Astrocyte of the spinal cord (primary cell): ENCODE data around the gene DNAJB12.

ENCODE experiments used
- DNase-seq: peaks from one replicate; pipeline ENCODE4 v3.0.0; 2011; ENCODE audit warnings: low read depth, low spot score
- H3K4me3 ChIP-seq: 2 replicates; pipeline ENCODE4 v1.5.1; 2011; ENCODE audit warnings: low read depth, mild to moderate bottlenecking, low read length, moderate library complexity
- in situ Hi-C: cut with HindIII; loops from 2 replicates; pipeline ENCODE4 v1.10.0; 2017; ENCODE audit warnings: low sequenced_read_pairs
- TF ChIP-seq, protein P1 (sequence below): IDR thresholded peaks from 2 replicates; pipeline ENCODE4 v1.5.1; 2012; ENCODE audit warnings: low read depth, mild to moderate bottlenecking, low read length, inconsistent platforms

Gene DNAJB12

DNA sequence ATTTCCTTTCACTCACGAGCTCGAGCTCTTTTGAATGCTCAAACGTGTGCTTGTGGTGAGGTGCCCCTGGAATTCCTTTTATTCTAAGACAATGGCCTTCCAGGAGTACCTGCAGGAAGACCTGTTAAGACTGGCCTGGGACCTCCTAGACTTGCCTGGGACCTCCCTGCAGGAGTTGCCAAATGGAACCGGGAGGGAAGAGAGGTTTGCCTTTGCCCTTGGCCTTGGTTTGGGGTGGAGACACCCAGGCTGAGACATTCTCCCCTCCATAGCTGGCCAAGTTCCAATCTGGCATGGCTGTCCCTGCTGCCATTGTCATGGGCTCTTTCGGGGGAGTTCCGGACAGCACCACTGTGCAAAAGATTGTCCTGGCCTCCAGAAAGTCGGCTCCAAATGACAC is 39.7 kb downstream of the DNAJB12 start:
- TF ChIP-seq, protein P1, sequence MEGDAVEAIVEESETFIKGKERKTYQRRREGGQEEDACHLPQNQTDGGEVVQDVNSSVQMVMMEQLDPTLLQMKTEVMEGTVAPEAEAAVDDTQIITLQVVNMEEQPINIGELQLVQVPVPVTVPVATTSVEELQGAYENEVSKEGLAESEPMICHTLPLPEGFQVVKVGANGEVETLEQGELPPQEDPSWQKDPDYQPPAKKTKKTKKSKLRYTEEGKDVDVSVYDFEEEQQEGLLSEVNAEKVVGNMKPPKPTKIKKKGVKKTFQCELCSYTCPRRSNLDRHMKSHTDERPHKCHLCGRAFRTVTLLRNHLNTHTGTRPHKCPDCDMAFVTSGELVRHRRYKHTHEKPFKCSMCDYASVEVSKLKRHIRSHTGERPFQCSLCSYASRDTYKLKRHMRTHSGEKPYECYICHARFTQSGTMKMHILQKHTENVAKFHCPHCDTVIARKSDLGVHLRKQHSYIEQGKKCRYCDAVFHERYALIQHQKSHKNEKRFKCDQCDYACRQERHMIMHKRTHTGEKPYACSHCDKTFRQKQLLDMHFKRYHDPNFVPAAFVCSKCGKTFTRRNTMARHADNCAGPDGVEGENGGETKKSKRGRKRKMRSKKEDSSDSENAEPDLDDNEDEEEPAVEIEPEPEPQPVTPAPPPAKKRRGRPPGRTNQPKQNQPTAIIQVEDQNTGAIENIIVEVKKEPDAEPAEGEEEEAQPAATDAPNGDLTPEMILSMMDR, result no peak
- no peak for DNase-seq
- no peak overlapping the region for H3K4me3 ChIP-seq
- in situ Hi-C loops, result no loop called here

DNA sequence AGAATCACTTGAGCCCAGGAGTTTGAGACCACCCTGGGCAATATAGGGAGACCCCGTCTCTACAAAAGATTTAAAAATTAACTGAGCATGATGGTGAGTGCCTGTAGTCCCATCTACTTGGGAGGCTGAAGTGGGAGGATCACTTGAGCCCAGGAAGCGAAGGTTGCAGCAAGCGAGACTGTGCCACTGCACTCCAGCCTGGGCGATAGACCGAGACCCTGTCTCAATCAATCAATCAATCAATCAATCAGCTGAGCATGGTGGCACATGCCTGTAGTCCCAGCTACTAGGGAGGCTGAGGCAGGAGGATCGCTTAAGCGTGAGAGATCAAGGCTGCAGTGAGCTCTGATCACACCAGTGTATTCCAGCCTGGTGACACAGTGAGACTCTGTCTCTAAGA is 40.5 kb downstream of the DNAJB12 start:
- H3K4me3 ChIP-seq, result no peak overlapping the region
- TF ChIP-seq, protein P1, result no peak
- in situ Hi-C loops, result no loop called here
- no peak for DNase-seq

DNA sequence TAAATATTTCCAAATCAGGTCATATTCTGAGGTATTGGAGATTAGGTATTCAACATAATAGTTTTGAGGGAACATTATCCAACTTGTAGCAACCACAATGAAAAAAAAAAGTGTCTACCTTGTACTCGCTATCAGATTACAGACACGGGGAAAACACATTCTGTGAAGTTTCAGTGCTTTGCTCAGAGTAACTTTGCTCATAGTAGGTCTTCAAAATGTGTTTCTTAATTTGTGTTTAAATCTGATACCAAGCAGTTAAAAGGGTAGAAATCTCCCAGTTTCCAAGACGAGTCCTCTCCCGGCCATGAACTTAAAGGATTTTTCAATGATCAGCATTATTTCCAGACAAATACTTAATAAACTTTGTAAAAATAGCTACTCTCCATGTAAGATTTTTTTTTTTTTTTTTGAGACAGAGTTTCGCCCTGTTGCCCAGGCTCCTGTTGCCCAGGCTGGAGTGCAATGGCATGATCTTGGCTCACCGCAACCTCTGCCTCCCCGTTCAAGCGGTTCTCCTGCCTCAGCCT is 41.8 kb downstream of the DNAJB12 start:
- TF ChIP-seq, protein P1, result no peak
- no peak overlapping the region for H3K4me3 ChIP-seq
- in situ Hi-C loops, result no loop called here
- DNase-seq, result no peak

DNA sequence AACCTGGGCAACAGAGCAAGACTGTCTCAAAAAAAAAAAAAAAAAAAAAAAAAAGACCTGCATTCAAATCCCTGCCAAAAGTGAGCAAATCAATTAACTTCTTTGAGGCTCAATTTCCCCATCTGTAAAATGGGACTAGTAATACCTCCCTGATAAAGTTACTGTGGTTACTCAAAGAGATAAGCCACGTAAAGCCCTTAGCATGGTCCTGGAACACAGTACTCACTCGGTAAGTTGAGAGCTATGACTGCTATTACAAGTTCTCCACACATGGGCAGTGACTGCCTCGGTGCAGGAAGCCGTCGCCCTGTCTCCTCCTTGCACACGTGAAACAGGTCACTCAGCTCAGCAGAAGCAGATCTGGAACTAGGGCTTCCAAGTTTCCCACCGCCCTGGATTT is 43.1 kb downstream of the DNAJB12 start:
- in situ Hi-C loops, result no loop called here
- TF ChIP-seq, protein P1, result no peak
- no peak for DNase-seq
- H3K4me3 ChIP-seq, result no peak overlapping the region

DNA sequence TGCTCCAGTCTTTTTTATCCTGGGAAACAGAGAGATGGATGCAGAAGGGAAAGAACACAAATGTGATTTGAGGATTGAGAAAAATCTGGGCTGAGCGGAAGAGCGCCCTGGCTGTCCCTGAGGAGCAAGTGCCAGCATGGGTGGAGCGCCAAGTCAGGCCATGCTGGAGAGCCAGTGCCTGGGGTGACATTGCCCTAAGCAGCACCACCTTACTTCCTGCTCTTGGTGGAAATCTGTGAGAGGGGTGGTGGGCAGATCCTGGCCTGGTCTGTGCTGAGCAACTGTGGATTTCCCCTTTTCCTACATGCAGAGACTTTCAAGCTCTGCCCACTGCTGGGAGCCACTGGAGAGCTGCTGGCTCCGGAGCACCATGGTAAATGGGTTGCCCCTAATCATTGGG is 44.1 kb downstream of the DNAJB12 start:
- H3K4me3 ChIP-seq, result no peak overlapping the region
- in situ Hi-C loops, result no loop called here
- no peak for DNase-seq
- TF ChIP-seq, protein P1, result no peak

DNA sequence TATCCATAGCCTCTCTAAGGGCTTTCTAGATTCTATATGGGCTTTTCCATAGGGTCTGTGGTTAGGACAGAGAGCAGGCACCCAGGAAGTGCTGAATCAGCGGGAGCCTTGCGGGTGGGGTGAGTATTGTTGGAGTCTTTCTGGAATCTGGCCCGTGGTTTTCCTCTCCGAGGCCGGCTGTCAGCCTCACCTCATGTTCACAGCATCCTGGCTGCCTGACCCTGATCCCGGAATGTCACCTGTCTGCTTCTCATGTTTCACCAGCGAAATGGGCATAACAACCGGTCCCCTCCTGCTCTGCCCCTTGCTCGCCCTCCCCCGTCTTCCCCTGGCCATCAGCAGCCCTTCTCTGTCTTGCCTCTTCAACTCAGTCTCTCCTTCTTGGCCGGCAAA is 44.5 kb downstream of the DNAJB12 start:
- no peak overlapping the region for H3K4me3 ChIP-seq
- no peak for DNase-seq
- in situ Hi-C loops, result no loop called here
- TF ChIP-seq, protein P1, result no peak
